Measurements from ENCODE around the gene MYL12B. TPM values are rescaled to one million over a fixed set of nuclear protein-coding genes. Genes with fewer than 3 reads are reported as not detected.

MYL12B gene
- total RNA-seq, 2 experiments from 2014 or later: 288 to 293 TPM

DNA sequence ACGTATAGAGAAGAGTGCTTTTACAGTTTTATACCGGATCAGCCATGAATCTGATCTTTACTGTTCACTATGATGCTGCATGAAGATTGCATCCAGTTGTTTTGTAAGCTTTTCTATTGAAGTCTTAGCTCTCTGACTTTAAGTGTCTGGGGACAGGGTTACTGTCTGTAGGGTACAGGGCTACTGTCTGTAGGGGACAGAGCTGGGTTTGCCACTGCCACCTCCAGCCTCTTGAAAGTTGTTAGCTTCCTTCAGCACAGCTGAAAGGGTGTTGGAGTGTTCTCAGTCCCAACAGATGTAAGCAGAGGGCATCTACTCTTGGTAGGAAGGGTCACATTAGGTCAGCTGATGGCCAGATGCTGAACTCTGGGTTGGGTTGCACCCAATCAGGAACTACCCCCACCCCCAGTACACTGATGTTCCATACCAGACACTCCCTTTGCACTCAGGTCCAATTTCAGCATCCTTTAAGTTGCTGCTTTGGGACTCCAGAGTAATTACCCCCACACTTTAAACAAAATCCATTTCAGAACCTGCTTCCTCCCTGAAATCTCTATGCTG lies 58.0 kb downstream of the MYL12B start:
- H3K4me3 Mint-ChIP-seq: no peak overlapping the region

DNA sequence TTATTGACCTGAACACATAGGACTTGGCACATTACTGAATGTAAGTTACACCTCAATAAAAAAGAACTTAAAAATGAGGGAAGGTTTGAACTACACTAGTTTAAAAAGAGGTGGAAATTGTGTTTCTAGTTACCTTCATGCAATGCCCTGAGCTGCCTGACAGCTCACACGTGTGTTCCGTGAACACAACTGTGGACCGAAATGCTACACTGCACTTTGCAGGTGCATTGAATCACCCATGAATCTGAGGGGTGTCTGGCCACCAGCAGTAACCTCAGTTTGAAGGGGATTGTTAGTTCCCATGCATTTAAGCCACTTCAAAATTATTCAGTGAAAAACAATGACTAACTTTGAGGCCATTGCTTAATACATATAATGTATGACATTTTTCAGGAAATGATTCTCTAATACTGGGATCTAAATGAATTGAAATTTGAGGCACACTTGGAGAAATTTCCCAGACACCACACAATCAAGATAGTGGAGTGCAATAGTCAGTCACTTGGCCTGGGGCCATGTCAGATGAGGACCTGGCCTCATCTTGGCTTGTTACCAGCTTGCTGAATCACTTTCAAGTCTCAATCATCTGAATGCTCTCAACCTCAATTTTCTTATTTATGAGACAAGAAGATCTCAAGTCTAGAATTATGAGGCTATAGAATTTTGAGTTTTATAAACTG lies 59.3 kb downstream of the MYL12B start:
- intact Hi-C loops (cut with micrococcal nuclease): no loop called here
- CTCF ChIA-PET: no interaction called here
- Mint-ChIP-seq H3K36me3 (ENCODE audit: low read depth) (no peaks in the 10 kb centered on the region), H3K27me3 (ENCODE audit: low read depth) (no peaks in the 10 kb centered on the region), H3K27ac (no peak overlapping the region), H3K9me3 (no peaks in the 10 kb centered on the region), H3K4me1 (ENCODE audit: low read depth) (peaks cover 7% of the 10 kb centered on the region), H3K4me3 (no peak overlapping the region)
- no peak for DNase-seq

More for the DNA sequence above, 58.0 kb downstream of the MYL12B start:
- Mint-ChIP-seq H3K27me3 (ENCODE audit: low read depth) (peaks cover 2% of the 10 kb centered on the region), H3K27ac (no peak overlapping the region), H3K9me3 (no peaks in the 10 kb centered on the region), H3K36me3 (ENCODE audit: low read depth) (no peaks in the 10 kb centered on the region), H3K4me1 (ENCODE audit: low read depth) (peaks cover 7% of the 10 kb centered on the region)
- CTCF ChIA-PET: interaction anchor here (0.9 to 1.1 kb wide), 3 partner anchors 39 to 345 kb away, joined by 3 to 4 read pairs (median 3); no protein-coding TSS in a partner anchor
- intact Hi-C loops (cut with micrococcal nuclease): no loop called here
- no peak for DNase-seq

DNA sequence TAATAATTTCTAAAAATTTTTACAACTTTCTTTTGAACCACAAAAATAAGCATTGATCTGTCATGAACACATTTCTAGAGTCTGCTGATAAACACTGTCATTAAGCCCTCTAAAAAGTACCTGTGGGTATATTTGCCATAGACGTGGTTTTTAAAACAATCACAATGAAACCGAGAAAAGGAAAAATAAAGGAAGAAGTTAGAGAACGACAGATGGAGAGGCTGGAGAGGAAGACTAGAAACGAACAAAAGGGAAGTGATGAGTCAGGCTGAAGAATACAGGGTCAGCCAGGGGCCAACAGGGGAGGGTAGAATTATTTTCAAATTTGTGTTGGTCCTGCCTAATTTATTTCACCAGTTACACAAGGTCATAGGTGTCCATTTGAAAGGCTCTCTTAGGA lies 62.0 kb downstream of the MYL12B start:
- CTCF ChIA-PET: interaction anchor here (0.6 to 1.7 kb wide), 7 partner anchors 10 to 683 kb away, joined by 3 to 8 read pairs (median 4); no protein-coding TSS in a partner anchor
- Mint-ChIP-seq H3K27ac (no peak overlapping the region), H3K27me3 (ENCODE audit: low read depth) (no peaks in the 10 kb centered on the region), H3K4me3 (no peak overlapping the region), H3K4me1 (ENCODE audit: low read depth) (peaks cover 7% of the 10 kb centered on the region), H3K9me3 (no peaks in the 10 kb centered on the region), H3K36me3 (ENCODE audit: low read depth) (no peaks in the 10 kb centered on the region)
- no peak for DNase-seq
- intact Hi-C loops (cut with micrococcal nuclease): loop anchor here (2.0 kb wide), 1 partner anchor 43 kb away; no protein-coding TSS in a partner anchor

Other genes with a start within 250 kb of the MYL12B start
- gene LPIN2, start 249.0 kb upstream of the MYL12B start, total RNA-seq: 10 to 100 TPM; 62.4 to 65.7 TPM
- under 1 TPM; 0.40 to 0.41 TPM for gene MYOM1, start 42.2 kb upstream of the MYL12B start, total RNA-seq
- gene MYL12A, start 14.3 kb upstream of the MYL12B start, total RNA-seq: 100 to 1,000 TPM; 328 to 335 TPM
- 10 to 100 TPM; 23.7 to 24.1 TPM for gene TGIF1, start 188.0 kb downstream of the MYL12B start, total RNA-seq

Measured in activated naive CD4-positive, alpha-beta T cell treated with anti-CD3 and anti-CD28 coated beads for 36 hours (primary cell).